GM12892 (cell line): ENCODE results near the gene SUSD4.

ENCODE experiments used
- POLR2A ChIP-seq: IDR thresholded peaks from 2 replicates; pipeline ENCODE4 v1.6.1; 2011; ENCODE audit warnings: low read depth, low read length, control low read depth
- POLR2AphosphoS5 ChIP-seq: IDR thresholded peaks from 2 replicates; pipeline ENCODE4 v1.6.1; 2011; ENCODE audit warnings: low read depth, low read length, control low read depth
- TAF1 ChIP-seq: IDR thresholded peaks from 2 replicates; pipeline ENCODE4 v1.6.1; 2011; ENCODE audit warnings: low read depth, mild to moderate bottlenecking, control low read depth, low read length, borderline replicate concordance

DNA sequence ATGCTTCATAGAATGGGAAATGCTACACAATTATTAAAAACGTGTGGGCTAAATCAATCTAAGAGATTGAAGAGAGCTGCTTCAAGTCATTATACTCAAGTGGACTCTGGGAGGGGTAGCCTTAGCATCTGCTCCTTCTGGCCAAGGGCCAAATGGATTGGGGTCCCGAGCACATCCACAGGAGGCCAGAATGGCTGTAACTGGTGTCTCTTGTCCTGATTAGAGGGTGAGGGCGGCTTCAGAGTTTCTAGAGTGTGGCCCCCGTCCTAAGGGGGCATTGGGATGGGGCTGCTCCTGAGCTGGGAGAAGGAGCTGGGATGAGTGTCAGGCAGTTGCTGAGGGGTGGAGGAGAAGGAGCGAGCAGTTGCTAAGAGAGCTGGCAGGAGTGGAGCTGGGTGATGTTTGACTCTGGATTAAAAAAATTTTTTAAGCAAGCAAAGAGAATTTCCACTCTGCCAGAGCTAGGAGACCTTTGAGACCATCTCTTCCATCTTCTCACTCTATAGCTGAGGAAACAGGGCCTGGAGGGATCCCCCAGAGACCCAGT is 149.6 kb downstream of the SUSD4 start:
- no peak for TF ChIP-seq POLR2A
- no peak for TF ChIP-seq POLR2AphosphoS5
- TF ChIP-seq TAF1 = no peak
